GM19455 (cell line): ENCODE results near the gene PRR12.

Source experiments
- ATAC-seq: cut with Tn5 transposase; IDR thresholded peaks from one replicate; pipeline ENCODE4 v1.9.1; 2021; ENCODE audit not compliant: unreplicated experiment

Gene PRR12

DNA sequence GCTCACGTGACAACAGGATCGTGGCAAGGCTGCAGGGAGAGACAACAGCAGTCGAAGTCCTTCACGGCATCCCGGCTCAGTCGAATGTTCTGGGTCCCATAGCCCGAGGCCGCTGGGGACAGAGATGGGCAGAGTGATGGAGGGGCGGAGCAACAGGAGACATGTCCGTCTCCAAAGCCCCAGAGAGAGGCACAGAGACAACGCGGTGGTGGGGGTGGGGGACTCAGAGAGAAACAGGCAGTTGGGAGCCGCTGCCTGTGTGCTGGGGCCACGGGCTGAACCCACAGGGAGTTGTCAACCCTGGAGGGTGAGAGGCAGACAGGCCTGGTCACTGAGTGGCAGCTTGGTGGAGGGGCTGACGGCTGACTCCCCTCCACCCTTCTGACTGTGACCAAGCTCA is 31.1 kb upstream of the PRR12 start:
- ATAC-seq: no peak

DNA sequence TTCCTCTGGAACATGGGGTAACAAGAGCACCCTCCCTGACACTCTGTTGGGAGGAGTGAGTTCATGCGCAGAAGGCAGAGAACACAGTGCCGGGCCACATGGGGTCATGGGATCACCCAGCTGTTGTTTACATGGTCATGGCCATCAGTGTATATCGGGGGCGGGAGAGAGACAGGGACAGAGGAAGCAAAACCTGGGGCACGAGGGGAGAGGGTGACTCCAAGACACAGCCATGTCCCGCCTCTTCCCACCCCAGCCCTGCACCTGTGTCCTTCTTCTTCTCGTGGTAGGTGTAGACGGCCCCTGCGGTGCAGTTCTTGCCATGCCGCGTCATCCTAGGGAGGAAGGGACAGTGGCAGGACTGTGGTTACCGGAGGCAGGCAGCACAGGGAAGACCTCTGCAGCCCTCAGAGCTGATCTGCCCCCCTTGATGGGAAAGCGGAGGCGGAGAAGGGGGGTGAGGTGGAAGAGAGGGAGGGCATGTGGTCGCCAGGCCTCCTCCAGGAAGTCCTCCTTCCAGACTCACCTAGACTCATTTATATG is 30.6 kb upstream of the PRR12 start:
- no peak for ATAC-seq

DNA sequence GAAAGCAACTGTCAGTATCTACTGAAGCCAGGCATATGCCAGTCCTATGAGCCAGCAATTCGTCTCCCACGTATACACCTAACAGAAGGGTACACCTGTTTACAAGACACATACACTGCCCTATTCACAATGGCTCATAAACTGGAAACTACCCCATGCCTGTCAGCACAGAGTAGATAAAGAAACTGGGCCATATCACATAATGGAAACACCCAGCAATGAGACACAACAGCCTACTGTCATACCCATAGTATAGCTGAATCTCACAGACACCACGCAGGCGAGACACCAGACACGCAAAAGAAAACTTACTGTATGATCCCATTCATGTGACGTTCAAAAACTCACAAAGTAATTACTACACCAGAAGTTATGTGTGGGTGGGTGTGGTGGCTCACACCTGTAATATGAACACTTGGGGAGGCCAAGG is 26.4 kb upstream of the PRR12 start:
- no peak for ATAC-seq

DNA sequence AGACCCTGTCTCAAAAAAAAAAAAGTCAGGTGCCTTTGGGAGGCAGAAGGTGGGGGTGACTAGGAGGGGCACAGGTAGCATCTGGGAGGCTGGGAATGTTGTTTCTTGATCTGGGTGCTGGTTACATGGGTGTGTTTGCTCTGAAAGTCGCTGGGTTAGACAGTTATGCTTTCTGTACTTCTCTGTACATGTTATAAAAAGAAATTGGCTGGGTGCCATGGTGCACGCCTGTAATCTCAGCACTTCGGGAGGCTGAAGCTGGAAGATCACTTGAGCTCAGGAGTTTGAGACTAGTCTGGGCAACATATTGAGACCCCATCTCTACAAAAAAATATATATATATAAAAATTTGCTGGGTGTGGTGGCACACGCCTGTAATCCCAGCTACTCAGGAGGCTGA is 25.7 kb upstream of the PRR12 start:
- no peak for ATAC-seq

DNA sequence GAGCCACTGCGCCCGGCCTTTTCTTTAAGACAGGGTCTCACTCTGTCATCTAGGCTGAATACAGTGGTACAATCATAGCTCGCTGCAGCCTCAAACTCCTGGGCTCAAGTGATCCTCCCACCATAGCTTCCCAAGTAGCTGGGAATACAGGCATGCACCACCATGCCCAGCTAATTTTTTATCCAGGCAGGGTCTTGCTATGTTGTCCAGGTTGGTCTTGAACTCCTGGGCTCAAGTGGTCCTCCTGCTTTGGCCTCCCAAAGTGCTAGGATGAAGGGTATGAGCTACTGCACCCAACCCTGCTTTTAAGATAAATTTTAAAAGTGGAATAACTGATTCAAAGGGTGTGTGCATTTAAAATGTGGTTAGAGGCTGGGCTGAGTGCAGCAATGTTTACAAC is 24.7 kb upstream of the PRR12 start:
- ATAC-seq: no peak

DNA sequence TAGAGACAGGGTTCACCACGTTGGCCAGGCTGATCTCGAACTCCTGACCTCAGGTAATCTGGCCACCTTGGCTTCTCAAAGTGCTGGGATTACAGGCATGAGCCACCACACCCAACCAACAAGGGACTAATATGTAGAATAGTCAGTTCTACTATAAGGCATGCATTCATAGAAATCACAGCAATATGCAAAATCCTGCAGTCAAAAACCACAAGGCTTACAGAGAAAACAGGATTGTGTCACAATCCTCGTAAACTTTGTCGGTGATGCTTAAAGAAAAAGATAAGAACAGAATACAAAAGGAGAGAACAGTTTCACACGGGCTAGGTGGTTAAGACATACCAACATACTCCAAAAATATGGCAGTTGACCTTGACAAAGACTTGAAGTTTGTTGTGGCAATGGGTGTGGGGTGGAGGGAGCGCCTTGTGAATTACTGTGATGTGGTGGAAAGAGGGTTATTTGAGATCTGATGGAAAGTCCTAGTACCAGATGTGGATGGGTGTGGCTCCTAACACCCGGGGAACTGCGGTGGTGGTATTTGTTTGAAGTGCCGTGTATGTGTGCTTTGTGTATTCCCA is 23.0 kb upstream of the PRR12 start:
- ATAC-seq: no peak

DNA sequence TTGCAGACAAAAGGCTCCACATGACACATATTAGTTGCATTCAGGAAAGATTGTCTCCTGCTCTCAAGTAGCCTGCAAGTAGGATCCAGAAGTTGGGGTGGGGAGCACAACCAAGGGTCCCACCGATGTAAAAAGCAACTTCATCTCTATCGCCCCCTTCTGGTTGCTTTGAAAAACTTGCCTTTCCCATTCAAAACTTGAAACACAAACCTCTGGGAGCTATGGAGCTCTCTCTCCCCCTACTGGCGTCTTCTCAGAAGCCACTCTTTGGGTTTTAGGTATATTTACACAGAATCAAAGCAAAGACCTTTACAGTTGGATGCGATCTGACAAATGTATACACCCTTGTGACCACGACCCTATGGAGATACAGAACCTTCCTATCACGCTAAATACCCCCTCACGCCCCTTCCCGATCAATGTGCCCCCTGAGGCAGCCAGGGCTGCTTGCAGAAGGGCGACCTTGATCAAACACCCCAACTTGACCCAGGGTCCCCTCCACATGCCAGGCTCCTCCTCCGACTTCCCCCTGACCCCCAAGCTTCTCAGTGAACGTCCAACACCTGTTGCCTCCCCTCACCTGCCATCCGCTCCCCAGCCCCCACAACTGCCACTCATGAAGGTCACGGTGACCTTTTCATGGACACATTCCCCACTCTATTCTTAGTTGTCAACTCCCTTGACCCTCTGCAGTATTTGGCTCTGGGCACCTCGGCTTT is 20.7 kb upstream of the PRR12 start:
- ATAC-seq: no peak

DNA sequence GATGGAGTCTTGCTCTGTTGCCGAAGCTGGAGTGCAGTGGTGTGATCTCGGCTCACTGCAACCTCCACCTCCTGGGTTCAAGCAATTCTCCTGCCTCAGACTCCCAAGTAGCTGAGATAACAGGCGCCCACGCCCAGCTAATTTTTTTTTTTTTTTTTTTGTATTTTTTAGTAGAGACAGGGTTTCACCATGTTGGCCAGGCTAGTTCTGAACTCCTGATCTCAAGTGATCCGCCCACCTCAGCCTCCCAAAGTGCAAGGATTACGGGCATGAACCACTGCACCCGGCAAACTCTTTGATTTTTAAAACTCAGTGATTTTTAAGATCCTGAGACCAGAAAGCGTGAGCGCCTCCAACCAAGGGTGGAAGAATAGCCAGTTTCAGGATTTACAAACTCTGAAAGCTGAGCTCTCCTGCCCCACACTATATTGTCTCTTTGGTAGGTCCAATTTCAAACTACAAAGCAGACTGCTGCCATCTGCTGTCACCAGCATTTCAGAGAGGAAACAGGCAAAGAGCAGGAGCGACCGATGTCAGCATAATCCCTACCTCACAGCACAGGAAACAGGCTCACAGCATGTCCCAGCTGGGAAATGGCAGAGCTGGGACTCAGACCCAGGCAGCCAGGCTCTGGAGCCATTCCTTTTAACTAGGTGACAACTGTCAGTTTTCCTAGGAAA is 19.8 kb upstream of the PRR12 start:
- ATAC-seq: no peak

DNA sequence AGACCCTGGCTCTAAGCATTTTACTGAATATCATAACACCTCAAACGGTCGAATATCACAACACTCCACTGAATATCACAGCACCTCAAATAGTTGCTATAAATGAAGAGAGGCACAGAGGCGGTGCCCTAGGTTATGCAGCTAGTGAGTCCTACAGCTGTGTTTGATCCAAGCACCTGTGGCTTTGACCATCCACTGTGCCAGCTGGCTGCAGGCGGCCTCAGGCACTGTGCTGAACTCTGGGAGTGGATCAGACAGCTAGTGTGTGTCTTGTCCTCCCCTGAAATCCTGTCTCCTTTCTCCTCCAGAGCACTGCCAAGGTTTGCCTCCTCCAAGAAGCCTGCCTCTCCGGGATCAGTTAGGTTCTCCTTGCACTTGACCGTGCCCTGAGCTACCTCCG is 18.0 kb upstream of the PRR12 start:
- ATAC-seq: no peak

DNA sequence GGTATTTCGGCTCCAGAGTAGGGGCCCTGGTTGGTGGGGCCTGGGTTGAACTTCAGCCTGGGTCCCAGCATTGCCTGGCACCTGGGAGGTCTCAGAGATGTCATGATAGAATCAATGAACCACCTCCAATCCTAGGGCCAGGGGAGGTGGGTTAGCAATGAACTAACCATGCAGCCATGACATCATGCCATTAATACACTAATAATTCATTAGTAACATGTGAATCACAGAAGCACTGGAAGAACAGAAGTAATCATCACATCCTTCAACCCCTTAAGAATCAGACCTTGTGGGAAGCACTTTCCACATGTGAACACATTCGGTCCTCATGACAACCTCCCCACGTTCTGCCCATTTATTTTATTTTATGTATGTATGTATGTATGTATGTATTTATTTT is 17.6 kb upstream of the PRR12 start:
- ATAC-seq: no peak

DNA sequence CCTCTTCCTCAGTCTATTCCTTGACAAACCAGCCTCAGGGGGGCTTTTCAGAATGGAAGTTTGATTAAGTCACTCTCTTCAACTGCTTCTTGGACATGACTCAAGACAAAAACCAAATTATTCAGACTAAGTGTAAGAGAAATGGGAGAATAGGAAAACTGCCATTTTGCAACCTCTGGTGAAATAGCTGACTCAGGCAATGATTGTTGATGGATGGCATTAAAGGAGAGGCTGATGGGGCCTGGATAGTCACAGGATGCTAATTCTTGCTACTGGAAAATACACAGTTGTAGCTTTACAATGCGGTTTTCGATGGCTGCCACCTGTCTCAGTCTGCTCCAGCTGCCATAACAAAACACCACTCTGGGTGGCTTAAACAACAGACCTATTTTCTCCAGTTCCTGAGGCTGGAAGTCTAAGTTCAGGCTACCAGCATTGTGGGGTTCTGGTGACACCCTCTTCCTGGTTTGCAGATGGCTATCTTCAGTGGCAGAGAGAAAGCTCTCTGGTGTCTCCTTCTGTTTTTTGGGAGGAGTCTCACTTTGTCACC is 16.7 kb upstream of the PRR12 start:
- no peak for ATAC-seq

DNA sequence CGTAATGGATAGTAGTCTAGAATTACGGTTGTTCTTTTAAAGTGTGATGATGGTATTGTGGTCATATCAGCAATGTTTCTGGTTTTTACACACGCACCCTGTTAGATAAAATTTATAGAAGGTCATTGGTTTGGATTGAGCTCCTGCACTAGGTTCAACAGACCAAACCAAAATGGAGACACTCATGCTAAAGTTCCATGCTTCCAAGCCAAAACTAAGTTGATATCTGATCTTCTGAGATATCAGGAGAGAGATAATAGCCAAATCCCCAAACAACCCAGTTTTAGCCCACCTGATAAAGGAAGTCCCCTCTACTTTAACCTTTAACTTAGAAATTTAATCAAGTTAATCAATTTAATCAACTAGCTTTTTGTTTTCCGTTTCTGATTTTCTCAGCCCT is 11.8 kb upstream of the PRR12 start:
- no peak for ATAC-seq

DNA sequence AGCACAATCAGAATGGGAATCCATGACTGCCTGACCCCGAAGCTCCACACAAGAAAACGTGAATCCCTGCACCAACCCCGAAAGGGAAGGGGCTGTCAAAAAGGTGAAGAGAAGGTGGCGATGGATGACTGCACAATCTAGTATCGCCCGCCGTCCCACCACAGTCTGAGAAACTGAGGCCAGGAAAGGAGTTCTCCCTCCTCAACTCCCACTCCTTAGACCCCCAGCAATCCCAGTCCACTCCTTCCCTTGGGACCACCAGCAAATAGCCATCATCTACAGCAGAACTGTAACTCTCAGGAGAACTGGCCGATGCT is 11.1 kb upstream of the PRR12 start:
- ATAC-seq: no peak

DNA sequence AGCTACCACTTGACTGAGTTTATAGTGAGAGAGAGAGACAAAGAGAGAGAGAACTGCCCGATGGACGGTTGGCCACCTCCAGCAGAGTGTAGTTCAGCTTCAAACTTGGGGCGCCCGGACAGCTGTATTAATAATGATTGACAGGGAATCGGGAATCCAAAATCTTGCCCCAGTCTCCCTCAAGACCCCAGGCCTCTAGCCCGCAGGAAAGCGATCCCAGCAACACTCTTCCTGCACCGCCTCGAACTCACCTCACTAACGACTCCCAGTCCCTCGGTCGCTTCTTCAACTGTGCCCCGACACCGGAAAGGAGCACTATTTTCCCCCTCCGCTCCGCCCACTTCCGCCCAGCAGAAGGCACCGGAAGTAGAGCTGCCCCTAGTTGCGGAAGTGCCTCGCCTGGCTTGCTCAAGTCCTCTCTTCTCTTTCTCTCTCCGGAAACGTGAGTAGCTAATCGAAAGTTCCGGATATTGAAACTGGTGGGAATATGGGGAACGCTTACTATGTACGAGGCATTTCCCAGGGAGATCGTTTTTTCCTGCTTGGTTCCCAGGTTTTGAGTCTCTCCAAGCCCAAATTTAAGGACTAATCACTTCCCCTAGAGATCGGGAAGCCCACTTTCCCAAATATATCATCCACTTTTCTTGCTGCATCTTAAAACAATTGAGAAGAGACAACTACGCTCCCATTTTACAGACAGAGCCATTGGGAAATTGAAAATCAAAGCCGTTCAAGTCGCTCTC is 10.5 kb upstream of the PRR12 start, which contains the start of gene NOSIP:
NOSIP (minus strand) TSS at position 293 of the 743 bp plus-strand sequence. CDS start 19,865 bp downstream, outside the sequence.
- peak; percentile 77 for ATAC-seq

DNA sequence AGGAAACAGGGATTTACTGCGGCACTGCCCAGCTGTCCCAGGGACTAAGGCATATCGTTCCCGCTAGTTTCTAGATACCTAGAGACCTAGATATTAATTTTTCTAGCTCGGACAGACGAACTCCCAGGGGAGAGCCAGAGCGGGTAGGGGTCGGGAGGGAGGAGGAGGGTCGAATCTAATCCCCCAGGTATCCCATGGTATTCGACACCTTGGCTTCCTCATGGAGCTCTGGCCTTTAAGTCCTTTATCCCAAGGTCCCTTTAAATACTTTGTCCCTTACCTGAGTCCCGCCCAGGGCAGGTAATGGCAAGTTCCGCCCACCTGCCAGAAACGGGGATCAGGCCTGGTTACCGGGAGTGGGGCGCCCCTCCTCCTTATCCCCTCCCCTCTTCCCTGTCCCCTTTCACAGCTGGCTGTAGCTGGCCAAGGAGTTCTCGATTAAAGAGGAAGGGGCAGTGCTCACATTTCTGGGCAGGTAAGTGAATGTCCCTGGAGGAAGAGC is 9.9 kb upstream of the PRR12 start, which contains the start of gene PRRG2:
PRRG2 (plus strand) TSS at position 310 of the 502 bp plus-strand sequence. CDS start 1,904 bp downstream, outside the sequence.
- no peak for ATAC-seq

DNA sequence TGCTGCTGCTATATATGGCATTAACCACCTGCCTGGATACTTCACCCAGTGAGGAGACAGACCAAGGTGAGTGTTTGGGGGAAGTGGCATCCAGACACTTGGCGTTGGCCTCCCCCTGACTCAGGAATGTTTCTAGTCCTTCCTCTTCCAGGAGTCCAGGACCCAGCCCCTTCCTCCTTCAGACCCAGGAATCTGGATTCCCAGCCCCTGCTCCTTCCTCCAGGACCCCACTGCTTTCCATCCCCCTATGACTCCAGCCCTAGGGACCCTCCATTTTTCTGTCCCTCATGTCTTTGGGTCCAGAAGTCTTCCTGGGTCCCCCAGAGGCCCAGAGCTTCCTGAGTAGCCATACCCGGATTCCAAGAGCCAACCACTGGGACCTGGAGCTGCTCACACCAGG is 7.7 kb upstream of the PRR12 start:
- no peak for ATAC-seq

DNA sequence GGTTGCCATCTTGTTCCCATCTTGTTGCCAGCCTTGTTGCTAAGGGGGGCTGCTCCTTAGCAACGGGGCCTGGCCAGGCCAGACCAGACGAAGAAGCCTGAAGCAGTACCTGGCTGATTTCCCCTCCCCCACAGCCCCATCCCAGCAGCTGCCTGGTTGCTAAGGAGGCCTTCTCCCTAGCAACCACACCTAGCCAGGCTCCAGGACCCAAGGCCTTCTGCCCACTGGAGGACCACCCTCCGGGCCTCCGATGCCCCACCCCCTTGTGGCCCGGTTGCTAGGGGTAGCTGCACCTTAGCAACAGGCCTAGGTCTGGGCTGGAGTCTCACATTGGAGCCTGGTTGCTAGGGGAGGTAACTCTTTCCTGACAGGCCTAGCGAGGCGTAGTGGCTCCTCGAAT is 6.0 kb upstream of the PRR12 start:
- no peak for ATAC-seq

DNA sequence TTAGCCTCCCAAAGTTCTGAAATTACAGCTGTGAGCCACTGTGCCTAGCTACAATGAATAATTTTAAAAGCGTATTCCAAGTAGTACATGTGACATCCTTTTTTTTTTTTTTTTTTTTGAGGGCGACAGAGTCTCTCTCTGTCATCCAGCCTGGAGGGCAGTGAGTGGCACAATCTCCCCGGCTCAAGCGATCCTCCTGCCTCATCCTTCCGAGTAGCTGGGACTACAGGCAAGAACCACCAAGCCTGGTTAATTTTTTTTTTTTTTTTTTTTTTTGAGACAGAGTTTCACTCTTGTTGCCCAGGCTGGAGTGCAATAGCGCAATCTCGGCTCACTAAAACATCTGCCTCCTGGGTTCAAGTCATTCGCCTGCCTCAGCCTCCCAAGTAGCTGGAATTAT is 3.8 kb upstream of the PRR12 start:
- no peak for ATAC-seq

DNA sequence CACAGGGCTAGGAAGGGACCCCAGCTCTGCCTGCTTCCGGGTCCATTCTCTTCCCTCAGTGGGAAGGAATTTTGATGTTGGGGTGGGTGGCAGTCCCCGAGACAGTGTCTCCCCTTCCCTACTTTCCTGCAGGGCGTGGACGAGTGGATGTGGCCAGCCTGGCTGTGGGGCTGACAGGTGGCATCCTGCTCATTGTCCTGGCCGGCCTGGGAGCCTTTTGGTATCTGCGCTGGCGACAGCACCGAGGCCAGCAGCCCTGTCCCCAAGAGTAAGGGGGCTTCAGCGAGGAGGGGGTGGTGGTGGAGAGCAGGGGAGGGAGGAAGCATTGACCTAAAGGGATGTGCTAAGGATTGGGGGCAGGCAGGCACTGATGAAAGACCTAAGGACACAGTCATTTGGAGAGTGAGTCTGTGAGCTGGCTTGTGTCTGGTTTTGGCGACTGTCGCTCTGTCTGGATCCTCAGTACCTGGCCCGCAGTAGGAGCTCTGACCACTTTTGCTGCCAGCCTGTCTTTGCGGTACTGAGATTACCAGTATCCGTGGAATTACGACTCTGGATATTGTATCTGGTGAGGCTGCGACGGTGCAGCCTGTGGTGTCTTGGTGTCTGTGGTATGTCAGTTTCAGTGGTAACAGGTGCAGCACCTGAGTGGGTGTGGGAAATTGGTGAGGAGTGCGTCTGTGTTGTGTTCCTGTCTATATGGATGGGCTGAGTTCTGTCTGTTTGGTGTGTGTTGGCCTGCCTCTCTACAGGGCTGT is 2.4 kb upstream of the PRR12 start:
- ATAC-seq: no peak

DNA sequence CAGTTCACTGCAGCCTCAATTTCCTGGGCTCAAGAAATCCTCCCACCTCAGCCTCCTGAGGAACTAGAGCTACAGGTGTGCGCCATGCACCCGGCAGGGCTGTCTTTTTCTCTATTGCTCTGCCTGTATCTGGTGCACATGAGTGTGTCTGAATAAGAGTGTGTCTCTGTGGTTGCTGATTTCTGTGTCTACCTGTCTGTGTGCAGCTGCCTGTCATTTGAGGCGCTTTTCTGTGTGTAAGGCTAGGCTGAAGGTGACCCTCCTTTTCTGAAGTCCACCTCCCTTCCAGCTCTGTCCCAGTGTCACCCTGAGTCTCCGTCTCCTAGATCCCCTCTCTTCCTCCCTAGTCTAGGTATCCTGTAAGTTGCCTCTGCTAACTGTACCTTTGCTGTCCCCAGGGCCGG is 1.5 kb upstream of the PRR12 start:
- no peak for ATAC-seq
